ENCODE data around the gene AHI1.

AHI1 gene

GRCh38 chr6:135285165-135285564 is 212.4 kb downstream of the AHI1 start:
- no peak for DNase-seq

GRCh38 chr6:135283926-135284325 is 213.6 kb downstream of the AHI1 start:
- DNase-seq = no peak

- DNase-seq = no peak
Measured at GRCh38 chr6:135282395-135282794, 215.1 kb downstream of the AHI1 start.

GRCh38 chr6:135281964-135282363 is 215.6 kb downstream of the AHI1 start:
- DNase-seq = no peak

GRCh38 chr6:135281227-135281626 is 216.3 kb downstream of the AHI1 start:
- no peak for DNase-seq

- DNase-seq = no peak
Measured at GRCh38 chr6:135280375-135281136, 217.0 kb downstream of the AHI1 start.

- no peak for DNase-seq
Measured at GRCh38 chr6:135277422-135277821, 220.1 kb downstream of the AHI1 start.

- DNase-seq = no peak
Measured at GRCh38 chr6:135274561-135275293, 222.8 kb downstream of the AHI1 start.

GRCh38 chr6:135271626-135272025 is 225.9 kb downstream of the AHI1 start:
- no peak for DNase-seq

GRCh38 chr6:135270676-135271536 is 226.6 kb downstream of the AHI1 start:
- no peak for DNase-seq

- no peak for DNase-seq
Measured at GRCh38 chr6:135269481-135269891, 228.1 kb downstream of the AHI1 start.

GRCh38 chr6:135268740-135269139 is 228.8 kb downstream of the AHI1 start:
- DNase-seq = no peak

- DNase-seq = no peak
Measured at GRCh38 chr6:135268263-135268662, 229.3 kb downstream of the AHI1 start.

- DNase-seq = no peak
Measured at GRCh38 chr6:135267085-135267484, 230.5 kb downstream of the AHI1 start.

GRCh38 chr6:135266675-135267074 is 230.9 kb downstream of the AHI1 start:
- no peak for DNase-seq

GRCh38 chr6:135265278-135265677 is 232.3 kb downstream of the AHI1 start:
- DNase-seq = no peak

GRCh38 chr6:135261872-135262725 is 235.4 kb downstream of the AHI1 start:
- DNase-seq = no peak

GRCh38 chr6:135260612-135261011 is 236.9 kb downstream of the AHI1 start:
- DNase-seq = no peak

- DNase-seq = no peak
Measured at GRCh38 chr6:135258970-135259369, 238.6 kb downstream of the AHI1 start.

GRCh38 chr6:135257631-135258405 is 239.7 kb downstream of the AHI1 start:
- DNase-seq = no peak

- no peak for DNase-seq
Measured at GRCh38 chr6:135256866-135257265, 240.7 kb downstream of the AHI1 start.

GRCh38 chr6:135254471-135254870 is 243.1 kb downstream of the AHI1 start:
- DNase-seq = no peak
